Dermis microvascular lymphatic vessel endothelial cell (primary cell): Measurements from ENCODE around the gene DNMT1. TPM values are rescaled to one million over a fixed set of nuclear protein-coding genes. Genes with fewer than 3 reads are reported as not detected.
"Not testable (repeated sequence)": the region's sequence is repeated elsewhere in the genome, so short reads cannot be mapped to it uniquely, and the experiment has no call there.

ENCODE experiments used
- DNase-seq, 2 donors: peaks; one replicate each; pipeline versions ENCODE4 v3.0.0 to v3.0.0-alpha.2; 2010; ENCODE audit warnings: low read depth in 2 of 2
- total RNA-seq: library from RNA; depleted of rRNA; stranded (reverse); fragments of >200 nt; gene quantifications from 2 replicates; pipeline ENCODE4 v1.2.1, GENCODE V29; 2014

The DNMT1 gene
- total RNA-seq, 1 donor from 2014 or later: 22.7 TPM

- DNase-seq: no peak
These were observed 10.1 kb downstream of the DNMT1 start for GRCh38 chr19:10184636-10185035.

- DNase-seq: no peak
These were observed 10.8 kb downstream of the DNMT1 start for GRCh38 chr19:10183926-10184325.

DNA sequence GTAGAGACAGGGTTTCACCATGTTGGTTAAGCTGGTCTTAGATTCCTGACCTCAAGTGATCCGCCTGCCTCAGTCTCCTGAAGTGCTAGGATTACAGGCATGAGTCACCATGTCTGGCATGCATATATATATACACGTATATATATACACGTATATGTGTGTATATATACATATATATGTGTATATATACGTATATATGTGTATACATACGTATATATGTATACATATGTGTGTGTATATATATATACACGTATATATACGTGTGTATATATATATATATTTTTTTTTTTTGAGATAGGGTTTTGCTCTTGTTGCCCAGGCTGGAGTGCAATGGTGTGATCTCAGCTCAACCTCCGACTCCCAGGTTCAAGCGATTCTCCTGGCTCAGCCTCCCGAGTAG lies 11.9 kb downstream of the DNMT1 start:
- DNase-seq: no peak

GRCh38 chr19:10182076-10182475 lies 12.7 kb downstream of the DNMT1 start:
- DNase-seq: no peak

DNA sequence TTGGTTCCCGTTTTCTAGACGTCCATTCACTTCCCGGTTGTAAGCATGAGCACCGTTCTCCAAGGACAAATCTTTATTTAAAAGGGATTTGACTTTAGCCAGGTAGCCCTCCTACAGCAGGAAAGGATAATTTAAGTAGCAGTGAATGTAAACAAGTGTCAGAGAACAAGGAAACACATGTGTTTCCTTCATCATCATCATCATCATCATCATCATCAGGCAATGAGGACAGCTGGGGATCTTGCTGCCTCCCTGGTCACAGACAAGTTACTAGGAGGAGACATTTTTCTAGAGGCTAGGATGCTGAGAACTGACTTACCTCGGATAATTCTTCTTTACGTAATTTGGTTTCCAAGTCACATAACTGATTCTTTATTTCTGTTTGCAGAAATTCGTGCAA lies 14.3 kb downstream of the DNMT1 start:
- no peak for DNase-seq

- DNase-seq: not testable (repeated sequence)
These were observed 14.7 kb downstream of the DNMT1 start for GRCh38 chr19:10180024-10180423.

DNA sequence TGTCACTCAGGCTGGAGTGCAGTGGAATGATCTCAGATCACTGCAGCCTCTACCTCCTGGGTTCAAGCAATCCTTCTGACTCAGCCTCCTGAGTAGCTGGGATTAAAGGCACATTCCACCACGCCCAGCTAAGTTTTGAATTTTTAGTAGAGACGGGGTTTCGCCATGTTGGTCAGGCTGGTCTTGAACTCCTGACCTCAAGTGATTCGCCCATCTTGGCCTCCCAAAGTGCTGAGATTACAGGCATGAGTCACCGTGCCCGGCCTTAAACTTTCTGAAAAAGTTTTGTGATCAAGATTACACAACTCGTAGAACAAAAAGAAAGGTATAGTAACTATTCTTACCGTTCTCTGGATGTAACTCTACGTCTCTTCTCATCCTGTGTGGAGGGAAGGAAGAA lies 21.2 kb downstream of the DNMT1 start:
- DNase-seq: no peak

- no peak for DNase-seq
These were observed 26.3 kb downstream of the DNMT1 start for GRCh38 chr19:10168386-10168948.

GRCh38 chr19:10167459-10167858 lies 27.3 kb downstream of the DNMT1 start:
- no peak for DNase-seq

GRCh38 chr19:10166501-10166900 lies 28.3 kb downstream of the DNMT1 start:
- not testable (repeated sequence) for DNase-seq

DNA sequence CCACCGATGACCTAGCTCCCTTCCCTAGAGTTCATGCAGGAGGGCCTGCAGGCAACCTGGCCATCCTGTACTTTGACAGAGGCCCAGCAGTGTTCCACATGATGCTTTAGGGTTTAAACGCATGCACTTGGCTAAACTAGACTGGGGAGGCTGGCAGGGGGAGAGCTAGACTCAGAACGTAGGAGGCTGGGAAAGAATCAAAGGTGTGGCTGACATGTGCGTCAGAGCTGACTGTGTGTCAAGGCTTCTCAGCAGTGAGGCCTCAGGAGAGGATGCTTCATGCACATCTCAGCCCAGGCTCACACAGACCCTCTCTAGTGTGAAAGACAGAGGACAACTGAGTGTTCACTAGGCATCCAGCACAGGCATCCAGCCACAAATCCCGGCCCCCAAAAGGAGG lies 28.7 kb downstream of the DNMT1 start:
- no peak for DNase-seq

DNA sequence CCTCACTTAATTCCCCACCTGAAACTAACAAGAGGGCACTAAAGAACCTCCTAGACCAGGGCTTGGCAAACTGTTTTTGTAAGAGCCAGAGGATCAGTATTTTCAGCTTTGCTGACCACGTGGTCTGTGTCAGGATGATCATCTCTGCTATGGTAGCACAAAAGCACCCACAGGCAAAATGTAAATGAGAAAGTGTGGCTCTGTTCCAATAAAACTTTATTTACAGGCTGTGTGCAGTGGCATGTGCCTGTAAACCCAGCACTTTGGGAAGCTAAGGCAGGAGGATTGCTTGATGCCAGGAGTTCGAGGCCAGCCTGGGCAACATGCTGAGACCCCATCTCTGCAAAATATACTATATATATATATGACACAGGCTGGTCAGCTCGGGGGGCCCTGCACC lies 31.2 kb downstream of the DNMT1 start:
- DNase-seq: no peak

DNA sequence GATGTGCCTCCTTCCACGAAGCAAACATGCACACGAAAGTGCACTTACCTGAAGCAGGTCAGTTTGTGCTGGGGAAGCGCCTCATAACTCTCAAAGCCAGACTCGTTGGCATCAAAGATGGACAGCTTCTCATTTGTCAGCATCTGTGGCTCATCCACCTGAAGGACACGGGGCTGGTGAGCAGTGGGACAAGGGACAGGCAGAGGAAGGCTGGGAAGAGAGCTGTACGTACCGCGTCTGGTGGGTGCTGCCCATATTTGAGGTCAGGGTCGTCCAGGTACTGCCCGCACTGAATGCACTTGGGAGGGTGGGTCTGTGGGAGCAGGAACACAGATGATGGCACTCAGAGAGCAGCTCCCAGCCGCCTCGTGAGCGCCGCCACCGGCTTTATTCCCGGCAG lies 35.1 kb downstream of the DNMT1 start:
- DNase-seq: no peak

- DNase-seq: no peak
These were observed 36.3 kb downstream of the DNMT1 start for GRCh38 chr19:10158485-10158884.

GRCh38 chr19:10158071-10158470 lies 36.7 kb downstream of the DNMT1 start:
- no peak for DNase-seq

- DNase-seq: peak in 1 of 2 donors; percentile 12
These were observed 38.9 kb downstream of the DNMT1 start for GRCh38 chr19:10155839-10156238.

DNA sequence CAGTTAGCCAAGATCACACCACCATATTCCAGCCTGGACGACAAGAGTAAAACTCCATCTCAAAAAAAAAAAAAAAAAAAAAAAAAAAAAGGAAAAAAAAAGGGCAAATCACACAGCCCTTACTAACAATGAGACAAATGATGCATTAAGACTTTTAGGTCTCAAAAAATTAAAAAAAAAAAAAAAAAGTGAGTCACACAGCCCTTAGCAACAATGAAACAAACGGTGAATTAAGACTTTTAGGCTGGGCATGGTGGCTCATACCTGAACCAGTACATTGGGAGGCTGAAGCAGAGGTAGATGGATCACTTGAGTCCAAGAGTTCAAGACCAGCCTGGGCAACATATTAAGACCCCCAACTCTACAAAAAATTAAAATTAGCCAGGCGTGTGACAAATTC lies 42.7 kb downstream of the DNMT1 start:
- DNase-seq: no peak

GRCh38 chr19:10151521-10151920 lies 43.2 kb downstream of the DNMT1 start:
- DNase-seq: no peak

DNA sequence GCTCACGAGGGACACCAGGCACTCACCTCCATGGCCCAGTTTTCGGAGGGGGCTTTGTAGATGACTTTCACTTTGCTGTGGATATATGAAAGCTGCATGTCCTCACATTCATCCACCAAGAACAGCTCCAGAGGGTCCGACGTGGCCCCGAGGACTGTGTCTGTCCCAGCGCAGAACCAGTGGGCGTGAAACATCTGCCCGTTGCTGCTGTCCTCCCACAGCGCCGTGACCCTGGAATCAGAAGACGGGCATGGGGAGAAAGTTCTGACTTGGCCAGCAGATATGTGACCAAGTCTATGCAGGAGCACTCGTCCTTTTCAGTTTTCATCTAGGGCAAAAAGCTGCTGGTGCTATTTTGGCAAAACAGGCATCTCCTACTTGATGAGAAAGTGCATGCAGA lies 45.3 kb downstream of the DNMT1 start:
- no peak for DNase-seq

GRCh38 chr19:10146142-10146541 lies 48.6 kb downstream of the DNMT1 start:
- DNase-seq: no peak

DNA sequence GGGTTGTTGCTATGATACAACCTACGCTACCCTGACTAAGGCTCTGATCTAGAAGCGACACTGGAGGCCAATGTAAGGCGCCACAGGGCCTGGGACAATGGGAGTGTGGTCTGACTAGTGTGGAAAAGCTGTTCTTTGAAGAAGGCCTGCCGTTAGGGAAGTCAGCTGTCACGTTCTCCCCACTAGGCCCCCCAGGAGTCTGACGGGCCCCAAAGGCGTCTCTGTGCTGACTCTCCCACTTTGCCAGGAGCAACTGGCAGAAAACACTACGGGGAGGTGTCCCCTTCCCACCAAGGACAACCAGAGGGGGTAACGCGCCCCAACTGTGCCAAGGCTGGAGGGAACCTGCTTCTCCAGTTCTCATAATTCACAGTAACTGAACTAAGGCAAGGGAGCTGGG lies 49.7 kb downstream of the DNMT1 start:
- no peak for DNase-seq

GRCh38 chr19:10144361-10144760 lies 50.4 kb downstream of the DNMT1 start:
- peak in 1 of 2 donors; percentile 12 for DNase-seq

GRCh38 chr19:10143681-10144080 lies 51.1 kb downstream of the DNMT1 start:
- no peak for DNase-seq

- DNase-seq: no peak
These were observed 51.9 kb downstream of the DNMT1 start for GRCh38 chr19:10142701-10143375.
